ENCODE results near the gene GAGE1.
"Not testable (repeated sequence)": the region's sequence is repeated elsewhere in the genome, so short reads cannot be mapped to it uniquely, and the experiment has no call there.

- TF ChIP-seq CTCF, POLR2A (IDR thresholded peaks at IDR 0.05): not testable (repeated sequence)
Observed at GRCh38 chrX:49589196-49589595, 9.6 kb upstream of the GAGE1 start, which contains the start of gene GAGE2A.

Measured in thyroid gland (tissue), 4 donors.